HepG2 (cell line): ENCODE measurements around the gene SALL2. TPM values are rescaled to one million over a fixed set of nuclear protein-coding genes. Genes with fewer than 3 reads are reported as not detected.

Experiments used
- CEBPG ChIP-seq: IDR thresholded peaks from 2 replicates; pipeline ENCODE4 v1.6.1; 2016
- CREM ChIP-seq, 2 experiments: sonication (generic) in 1 of 2; formaldehyde crosslinking in 1 of 2; IDR thresholded peaks; 2 replicates each; pipeline versions ENCODE4 v1.4.0 to v1.6.1; 2016 to 2020; ENCODE audit warnings: antibody characterized with exemption in 1 of 2, mild to moderate bottlenecking in 1 of 2, missing genetic modification reagents in 1 of 2
- EZH2 ChIP-seq: conservative IDR thresholded peaks from 2 replicates; pipeline ENCODE4 v1.6.1; 2012; ENCODE audit warnings: mild to moderate bottlenecking, low read depth, low read length, moderate library complexity
- KDM5A ChIP-seq: fragments of 200-600 bp; sonication (generic); IDR thresholded peaks from 2 replicates; pipeline ENCODE4 v1.7.0; 2018; ENCODE audit warnings: antibody characterized with exemption, mild to moderate bottlenecking, low read length, borderline replicate concordance
- NBN ChIP-seq: fragments of 450-650 bp; conservative IDR thresholded peaks from 2 replicates; pipeline ENCODE4 v1.6.1; 2017
- U2AF1 ChIP-seq: fragments of 200-400 bp; formaldehyde crosslinking; optimal IDR thresholded peaks from 2 replicates; pipeline ENCODE3; 2017; ENCODE audit warnings: mild to moderate bottlenecking, low read depth, low read length
- ZNF552 ChIP-seq: sonication (generic); formaldehyde crosslinking; IDR thresholded peaks from 2 replicates; pipeline ENCODE4 v1.9.0; 2022; ENCODE audit warnings: missing genetic modification reagents, mild to moderate bottlenecking, borderline replicate concordance
- ZNF879 ChIP-seq: sonication (generic); formaldehyde crosslinking; IDR thresholded peaks from 2 replicates; pipeline ENCODE4 v1.8.1; 2023; ENCODE audit warnings: missing genetic modification reagents
- ZSCAN20 ChIP-seq: sonication (generic); formaldehyde crosslinking; IDR thresholded peaks from 2 replicates; pipeline ENCODE4 v1.4.0; 2020; ENCODE audit warnings: missing genetic modification reagents, mild to moderate bottlenecking, borderline replicate concordance
- polyA plus RNA-seq, 8 experiments: library from polyadenylated mRNA; depleted of rRNA in 3 of 8; stranded (reverse) in 7 of 8; unstranded in 1 of 8; fragments of >200 nt; fragmentation: Illumina TruSeq in 4 of 8; extraction: Trizol in 4 of 8; gene quantifications; 2 replicates each; pipeline versions ENCODE4 v1.2.1 to v1.2.3, GENCODE V29; 2011 to 2016; ENCODE audit warnings: low read depth in 4 of 8, missing spikeins in 1 of 8, mixed read lengths in 1 of 8; ENCODE audit not compliant: insufficient read depth in 1 of 8
- total RNA-seq, 5 experiments: library from RNA; depleted of rRNA; stranded (reverse); fragments of >200 nt; fragmentation: Illumina TruSeq; extraction: Trizol; gene quantifications; 2 replicates each; pipeline ENCODE4 v1.2.3, GENCODE V29; 2016; ENCODE audit warnings: low read depth in 1 of 5
- TF ChIP-seq, protein P1 (sequence below): sonication (generic); formaldehyde crosslinking; IDR thresholded peaks from 2 replicates; pipeline ENCODE4 v1.4.0; 2020; ENCODE audit warnings: missing genetic modification reagents

Gene SALL2
- total and polyA plus RNA-seq, 2 of the 13 experiments (the other 11 are each of a cell fraction or from before 2014, with no cell fraction given): 4.9 to 5.8 TPM

DNA sequence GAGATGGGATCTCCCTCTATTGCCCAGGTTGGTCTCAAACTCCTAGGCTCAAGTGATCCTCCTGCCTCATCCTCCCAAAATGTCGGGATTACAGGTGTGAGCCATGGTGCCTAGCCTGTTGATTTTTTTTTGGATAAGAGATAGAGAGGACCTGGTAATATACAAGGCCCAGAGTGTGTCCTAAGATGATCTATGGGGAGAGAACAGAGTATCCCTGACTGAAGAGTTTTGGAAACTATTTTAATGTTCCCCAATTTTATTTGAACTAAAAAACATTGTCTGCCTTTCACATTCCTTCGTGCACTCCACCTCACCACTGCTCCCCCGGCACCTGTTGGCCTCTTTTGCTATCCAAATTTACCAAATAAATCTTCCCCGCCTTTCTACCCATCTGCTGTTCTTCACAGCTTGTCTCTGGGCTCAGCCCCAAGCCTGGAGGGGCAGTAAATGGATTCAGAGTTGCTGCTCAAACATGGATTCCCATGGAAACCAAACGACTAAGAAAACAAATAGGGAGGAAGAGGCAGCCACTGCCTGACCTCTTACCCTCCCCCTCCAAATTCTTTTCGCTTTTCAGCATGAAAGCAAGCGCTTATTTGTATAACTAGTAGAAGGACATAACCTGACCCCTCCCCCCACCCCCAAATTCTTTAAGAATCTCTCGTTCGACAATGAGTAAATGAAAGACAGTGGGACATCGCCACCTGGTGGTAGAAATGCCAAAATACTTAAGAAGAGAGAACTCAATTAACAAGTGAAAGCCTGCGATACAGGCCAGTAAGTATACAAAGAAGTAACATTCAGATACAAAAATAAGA lies 31.1 kb upstream of the SALL2 start (continued):
- TF ChIP-seq KDM5A (peak; percentile 78; the same call in 1 of the 2 replicates), NBN (no peak), CREM (IDR thresholded peaks at IDR 0.05) (0 out of 2 replicates have a peak, but pooled peaks have one; percentile 22), CREM (CRISPR knock-in tag; IDR thresholded peaks at IDR 0.05) (no peak), ZSCAN20 (0 out of 2 replicates have a peak, but pooled peaks have one; percentile 30), U2AF1 (no peak), ZNF879 (no peak), EZH2 (no peak), CEBPG (no peak; the same call in 1 of the 2 replicates), ZNF552 (CRISPR knock-in tag) (no peak)
- TF ChIP-seq, protein P1, sequence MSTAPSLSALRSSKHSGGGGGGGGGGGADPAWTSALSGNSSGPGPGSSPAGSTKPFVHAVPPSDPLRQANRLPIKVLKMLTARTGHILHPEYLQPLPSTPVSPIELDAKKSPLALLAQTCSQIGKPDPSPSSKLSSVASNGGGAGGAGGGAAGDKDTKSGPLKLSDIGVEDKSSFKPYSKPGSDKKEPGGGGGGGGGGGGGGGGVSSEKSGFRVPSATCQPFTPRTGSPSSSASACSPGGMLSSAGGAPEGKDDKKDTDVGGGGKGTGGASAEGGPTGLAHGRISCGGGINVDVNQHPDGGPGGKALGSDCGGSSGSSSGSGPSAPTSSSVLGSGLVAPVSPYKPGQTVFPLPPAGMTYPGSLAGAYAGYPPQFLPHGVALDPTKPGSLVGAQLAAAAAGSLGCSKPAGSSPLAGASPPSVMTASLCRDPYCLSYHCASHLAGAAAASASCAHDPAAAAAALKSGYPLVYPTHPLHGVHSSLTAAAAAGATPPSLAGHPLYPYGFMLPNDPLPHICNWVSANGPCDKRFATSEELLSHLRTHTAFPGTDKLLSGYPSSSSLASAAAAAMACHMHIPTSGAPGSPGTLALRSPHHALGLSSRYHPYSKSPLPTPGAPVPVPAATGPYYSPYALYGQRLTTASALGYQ (CRISPR knock-in tag): no peak
